ENCODE measurements around the gene NEURL2. TPM values are rescaled to one million over a fixed set of nuclear protein-coding genes. Genes with fewer than 3 reads are reported as not detected.

NEURL2 gene
- total RNA-seq, 2 donors from 2014 or later: 9.8 to 11.3 TPM

DNA sequence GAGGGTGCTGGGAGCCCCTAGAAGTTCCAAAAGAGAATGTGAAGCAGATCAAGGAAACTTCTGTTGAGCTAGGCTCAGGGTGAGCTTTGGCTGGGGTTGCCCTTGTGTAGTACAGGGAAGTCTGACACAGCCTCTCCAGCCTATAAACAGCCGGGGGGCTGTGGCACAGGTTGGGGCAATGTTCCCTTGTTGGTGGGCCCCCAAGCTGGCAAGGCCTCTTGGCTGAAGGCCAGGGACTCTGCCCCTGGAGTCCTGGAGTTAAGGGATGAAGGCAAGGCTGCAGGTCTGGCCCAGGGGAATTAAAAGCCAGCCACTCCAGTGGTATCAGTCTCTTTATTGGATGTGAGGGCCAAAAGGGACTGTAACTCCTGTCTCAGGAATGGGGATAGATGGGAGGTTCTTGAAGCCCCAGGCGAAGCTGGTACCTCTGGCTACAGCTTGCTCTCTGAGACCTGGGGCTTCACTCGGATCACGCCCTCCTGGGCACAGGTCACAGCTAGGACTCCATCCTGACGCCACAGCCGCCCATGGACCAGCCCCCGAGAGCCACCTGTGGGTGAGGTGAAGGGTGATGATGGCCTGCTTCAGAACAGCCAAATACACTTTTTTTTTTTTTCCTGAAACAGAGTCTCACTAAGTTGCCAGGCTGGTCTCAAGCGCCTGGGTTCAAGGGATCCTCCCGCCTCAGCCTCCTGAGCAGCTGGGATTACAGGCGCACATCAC lies 49.4 kb downstream of the NEURL2 start:
- no peak overlapping the region for H3K27ac ChIP-seq
- no peaks in the 10 kb centered on the region for H3K9me3 ChIP-seq
- intact Hi-C loops (cut with DNase I): no loop called here
- H3K36me3 ChIP-seq: peaks cover 0 to 12% of the 10 kb centered on the region in 2 donors
- TF ChIP-seq POLR2A (IDR thresholded peaks at IDR 0.05): no peak
- TF ChIP-seq, protein P1, sequence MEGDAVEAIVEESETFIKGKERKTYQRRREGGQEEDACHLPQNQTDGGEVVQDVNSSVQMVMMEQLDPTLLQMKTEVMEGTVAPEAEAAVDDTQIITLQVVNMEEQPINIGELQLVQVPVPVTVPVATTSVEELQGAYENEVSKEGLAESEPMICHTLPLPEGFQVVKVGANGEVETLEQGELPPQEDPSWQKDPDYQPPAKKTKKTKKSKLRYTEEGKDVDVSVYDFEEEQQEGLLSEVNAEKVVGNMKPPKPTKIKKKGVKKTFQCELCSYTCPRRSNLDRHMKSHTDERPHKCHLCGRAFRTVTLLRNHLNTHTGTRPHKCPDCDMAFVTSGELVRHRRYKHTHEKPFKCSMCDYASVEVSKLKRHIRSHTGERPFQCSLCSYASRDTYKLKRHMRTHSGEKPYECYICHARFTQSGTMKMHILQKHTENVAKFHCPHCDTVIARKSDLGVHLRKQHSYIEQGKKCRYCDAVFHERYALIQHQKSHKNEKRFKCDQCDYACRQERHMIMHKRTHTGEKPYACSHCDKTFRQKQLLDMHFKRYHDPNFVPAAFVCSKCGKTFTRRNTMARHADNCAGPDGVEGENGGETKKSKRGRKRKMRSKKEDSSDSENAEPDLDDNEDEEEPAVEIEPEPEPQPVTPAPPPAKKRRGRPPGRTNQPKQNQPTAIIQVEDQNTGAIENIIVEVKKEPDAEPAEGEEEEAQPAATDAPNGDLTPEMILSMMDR (IDR thresholded peaks at IDR 0.05): no peak
- no peak overlapping the region for H3K4me3 ChIP-seq
- H3K4me1 ChIP-seq (replicated peaks): no peaks in the 10 kb centered on the region
- H3K27me3 ChIP-seq (replicated peaks; ENCODE audit: insufficient read depth): no peaks in the 10 kb centered on the region
- 88% methylated on average over 10 of the region's 10 CpGs for WGBS
- no peak for DNase-seq (ENCODE audit: low spot score)

GRCh38 chr20:45840700-45841198 lies 50.3 kb downstream of the NEURL2 start:
- intact Hi-C loops (cut with DNase I): no loop called here
- no peak overlapping the region for H3K4me3 ChIP-seq
- WGBS: 89% methylated on average over 21 of the region's 25 CpGs
- H3K36me3 ChIP-seq: peaks cover 0 to 12% of the 10 kb centered on the region in 2 donors
- no peaks in the 10 kb centered on the region for H3K4me1 ChIP-seq (replicated peaks)
- DNase-seq (ENCODE audit: low spot score): no peak
- H3K9me3 ChIP-seq: no peaks in the 10 kb centered on the region
- TF ChIP-seq POLR2AphosphoS5 (IDR thresholded peaks at IDR 0.05) (no peak), POLR2A (IDR thresholded peaks at IDR 0.05) (no peak)
- TF ChIP-seq, protein P1 (IDR thresholded peaks at IDR 0.05): no peak
- H3K27ac ChIP-seq: no peak overlapping the region
- no peaks in the 10 kb centered on the region for H3K27me3 ChIP-seq (replicated peaks; ENCODE audit: insufficient read depth)

Other genes with a start within 250 kb of the NEURL2 start
- gene WFDC11, start 221.0 kb downstream of the NEURL2 start, total RNA-seq: not detected
- not detected for gene WFDC13, start 189.2 kb downstream of the NEURL2 start, total RNA-seq
- gene WFDC10B, start 186.2 kb downstream of the NEURL2 start, total RNA-seq: not detected
- not detected for gene SPINT4, start 168.9 kb downstream of the NEURL2 start, total RNA-seq
- 1 to 10 TPM in 1 of 2 donors, not detected in 1; 5.2 TPM for gene WFDC3, start 99.3 kb downstream of the NEURL2 start, total RNA-seq
- gene DNTTIP1, start 99.3 kb downstream of the NEURL2 start, total RNA-seq: 10 to 100 TPM; 21.8 to 35.5 TPM
- gene UBE2C, start 78.6 kb downstream of the NEURL2 start, total RNA-seq: 10 to 100 TPM in 1 of 2 donors, 1 to 10 TPM in 1; 2.2 to 10.9 TPM
- gene TNNC2, start 63.9 kb downstream of the NEURL2 start, total RNA-seq: 1 to 10 TPM; 2.1 to 3.0 TPM
- gene SNX21, start 57.4 kb downstream of the NEURL2 start, total RNA-seq: 10 to 100 TPM; 60.4 to 68.4 TPM
- gene ACOT8, start 33.8 kb downstream of the NEURL2 start, total RNA-seq: 10 to 100 TPM; 57.4 to 68.1 TPM
- gene ZSWIM3, start 33.6 kb downstream of the NEURL2 start, total RNA-seq: 10 to 100 TPM in 1 of 2 donors, 1 to 10 TPM in 1; 4.3 to 11.9 TPM
- 10 to 100 TPM; 13.8 to 17.8 TPM for gene ZSWIM1, start 10.0 kb downstream of the NEURL2 start, total RNA-seq
- gene SPATA25, start 3.6 kb downstream of the NEURL2 start, total RNA-seq: 1 to 10 TPM; 2.0 to 7.4 TPM
- gene CTSA, start 127 bp upstream of the NEURL2 start, total RNA-seq: 100 to 1,000 TPM in 1 of 2 donors, 10 to 100 TPM in 1; 37.9 to 215 TPM
- gene PLTP, start 20.9 kb upstream of the NEURL2 start, total RNA-seq: 100 to 1,000 TPM in 1 of 2 donors, 10 to 100 TPM in 1; 29.4 to 101 TPM
- 10 to 100 TPM; 39.8 to 54.9 TPM for gene PCIF1, start 43.5 kb upstream of the NEURL2 start, total RNA-seq
- gene ZNF335, start 81.0 kb upstream of the NEURL2 start, total RNA-seq: 10 to 100 TPM; 21.4 to 43.4 TPM
- gene MMP9, start 117.7 kb upstream of the NEURL2 start, total RNA-seq: 1 to 10 TPM in 1 of 2 donors, under 1 TPM in 1; 0.59 to 1.4 TPM
- 1 to 10 TPM in 1 of 2 donors, not detected in 1; 3.6 TPM for gene SLC12A5, start 138.0 kb upstream of the NEURL2 start, total RNA-seq
- gene NCOA5, start 198.8 kb upstream of the NEURL2 start, total RNA-seq: 10 to 100 TPM; 41.0 to 50.6 TPM
- gene CD40, start 227.1 kb upstream of the NEURL2 start, total RNA-seq: 10 to 100 TPM; 16.9 to 27.1 TPM